Panc1 (cell line): ENCODE results near the gene ALOX12.

ENCODE experiments used
- CTCF ChIP-seq: fragments of 450-650 bp; IDR thresholded peaks from 2 replicates; pipeline ENCODE4 v1.5.1; 2017; ENCODE audit warnings: mild to moderate bottlenecking
- POLR2AphosphoS5 ChIP-seq: IDR thresholded peaks from 2 replicates; pipeline ENCODE4 v1.6.1; 2012; ENCODE audit warnings: mild to moderate bottlenecking, low read depth, low read length, moderate library complexity
- SIN3A ChIP-seq: IDR thresholded peaks from 2 replicates; pipeline ENCODE4 v1.6.1; 2012; ENCODE audit warnings: low read depth, mild to moderate bottlenecking, low read length, moderate library complexity, borderline replicate concordance; ENCODE audit not compliant: insufficient read depth
- TCF7L2 ChIP-seq: IDR thresholded peaks from 2 replicates; pipeline ENCODE4 v1.6.1; 2011; ENCODE audit warnings: mild to moderate bottlenecking, low read depth, low read length, inconsistent platforms

GRCh38 chr17:7003745-7004144, 7.9 kb downstream of the ALOX12 start:
- TF ChIP-seq CTCF (no peak), SIN3A (no peak), TCF7L2 (no peak), POLR2AphosphoS5 (no peak)
